Keratinocyte (primary cell): ENCODE measurements around the gene CDKN1C.

Experiments used
- EZH2 ChIP-seq: IDR thresholded peaks from one replicate; pipeline ENCODE4 v1.6.1; 2012; ENCODE audit warnings: inconsistent platforms, mild to moderate bottlenecking, low read length, moderate library complexity
- TF ChIP-seq, protein P1 (sequence below), 3 experiments: IDR thresholded peaks in 1 of 3; conservative IDR thresholded peaks in 1 of 3; optimal IDR thresholded peaks in 1 of 3; 2 replicates in 2 of 3; 3 replicates in 1 of 3; pipeline versions ENCODE3 to v1.5.1; 2011; ENCODE audit warnings: low read length in 3 of 3, mild to moderate bottlenecking in 3 of 3, moderate library complexity in 2 of 3, control low read depth in 1 of 3, inconsistent platforms in 1 of 3; ENCODE audit not compliant: insufficient read depth in 2 of 3; ENCODE audit errors: extremely low read depth in 1 of 3

DNA sequence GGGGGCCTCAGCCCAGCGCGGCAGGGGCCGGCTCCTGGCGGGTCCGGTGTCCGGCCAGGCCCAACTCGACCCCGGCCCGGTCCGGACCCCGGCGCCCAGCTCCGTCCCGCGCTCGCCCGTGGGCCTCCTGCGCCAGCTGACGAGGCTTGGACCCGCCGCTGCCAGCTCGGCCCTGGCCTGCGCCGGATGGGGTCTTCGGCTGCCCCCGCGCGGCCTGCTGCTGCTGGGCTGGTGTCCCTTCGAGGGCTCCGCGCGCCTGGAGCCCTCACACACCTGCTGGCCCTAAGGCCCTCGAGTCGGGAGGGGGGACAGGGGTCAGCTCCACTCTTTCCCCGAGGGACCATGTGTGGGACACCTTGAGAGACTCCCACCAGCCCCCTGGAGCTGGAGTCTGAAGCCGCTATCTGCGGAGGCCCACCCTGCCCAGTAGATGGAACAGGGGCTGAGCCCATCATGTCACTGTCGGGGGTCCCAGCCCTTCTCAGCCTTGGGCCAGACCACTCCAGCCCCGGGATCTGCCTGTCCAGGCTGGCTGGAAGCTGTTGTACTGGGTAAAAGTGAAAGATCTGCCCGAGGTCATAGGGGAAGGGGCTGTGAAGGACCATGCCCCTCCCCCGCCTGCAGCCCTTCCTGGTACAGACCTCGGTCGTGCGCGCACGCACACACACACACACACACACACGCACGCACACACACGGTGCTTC is 768 bp upstream of the CDKN1C start:
- TF ChIP-seq EZH2: no peak
- TF ChIP-seq, protein P1, sequence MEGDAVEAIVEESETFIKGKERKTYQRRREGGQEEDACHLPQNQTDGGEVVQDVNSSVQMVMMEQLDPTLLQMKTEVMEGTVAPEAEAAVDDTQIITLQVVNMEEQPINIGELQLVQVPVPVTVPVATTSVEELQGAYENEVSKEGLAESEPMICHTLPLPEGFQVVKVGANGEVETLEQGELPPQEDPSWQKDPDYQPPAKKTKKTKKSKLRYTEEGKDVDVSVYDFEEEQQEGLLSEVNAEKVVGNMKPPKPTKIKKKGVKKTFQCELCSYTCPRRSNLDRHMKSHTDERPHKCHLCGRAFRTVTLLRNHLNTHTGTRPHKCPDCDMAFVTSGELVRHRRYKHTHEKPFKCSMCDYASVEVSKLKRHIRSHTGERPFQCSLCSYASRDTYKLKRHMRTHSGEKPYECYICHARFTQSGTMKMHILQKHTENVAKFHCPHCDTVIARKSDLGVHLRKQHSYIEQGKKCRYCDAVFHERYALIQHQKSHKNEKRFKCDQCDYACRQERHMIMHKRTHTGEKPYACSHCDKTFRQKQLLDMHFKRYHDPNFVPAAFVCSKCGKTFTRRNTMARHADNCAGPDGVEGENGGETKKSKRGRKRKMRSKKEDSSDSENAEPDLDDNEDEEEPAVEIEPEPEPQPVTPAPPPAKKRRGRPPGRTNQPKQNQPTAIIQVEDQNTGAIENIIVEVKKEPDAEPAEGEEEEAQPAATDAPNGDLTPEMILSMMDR (optimal IDR thresholded peaks at IDR 0.05 in 1 of 3, IDR thresholded peaks at IDR 0.05 in 1 of 3, conservative IDR thresholded peaks at IDR 0.05 in 1 of 3; ENCODE audit: extremely low read depth in 1 of 3, insufficient read depth in 2 of 3, low read length in 3 of 3): no peak
